ENCODE results near the gene FCMR.
A peak's percentile ranks its signal among the peaks of the same experiment; 100 is the strongest.

The FCMR gene

GRCh38 chr1:206951318-206952100 is 29.8 kb upstream of the FCMR start:
- no peak for DNase-seq (ENCODE audit: low read depth in 1 of 2, low spot score in 1 of 2)

- DNase-seq (ENCODE audit: low read depth in 1 of 2, low spot score in 1 of 2), result no peak
Measured at GRCh38 chr1:206949641-206950040, 27.9 kb upstream of the FCMR start.

GRCh38 chr1:206949208-206949607 is 27.5 kb upstream of the FCMR start:
- DNase-seq (ENCODE audit: low read depth in 1 of 2, low spot score in 1 of 2), result no peak

GRCh38 chr1:206947255-206947654 is 25.5 kb upstream of the FCMR start:
- DNase-seq (ENCODE audit: low read depth in 1 of 2, low spot score in 1 of 2), result no peak

- DNase-seq (ENCODE audit: low read depth in 1 of 2, low spot score in 1 of 2), result no peak
Measured at GRCh38 chr1:206946261-206946660, 24.5 kb upstream of the FCMR start, which contains the start of gene PIGR. TSS of gene PIGR (minus strand) at chr1:206946466. CDS start at chr1:206940531, 5,935 bp downstream.

GRCh38 chr1:206945779-206946178 is 24.0 kb upstream of the FCMR start:
- DNase-seq (ENCODE audit: low read depth in 1 of 2, low spot score in 1 of 2), result no peak

GRCh38 chr1:206944703-206945102 is 23.0 kb upstream of the FCMR start:
- DNase-seq (ENCODE audit: low read depth in 1 of 2, low spot score in 1 of 2), result no peak

- no peak for DNase-seq (ENCODE audit: low read depth in 1 of 2, low spot score in 1 of 2)
Measured at GRCh38 chr1:206941766-206942418, 20.2 kb upstream of the FCMR start.

GRCh38 chr1:206940588-206940936 is 18.8 kb upstream of the FCMR start:
- DNase-seq (ENCODE audit: low read depth in 1 of 2, low spot score in 1 of 2), result no peak

GRCh38 chr1:206939841-206940587 is 18.3 kb upstream of the FCMR start:
- DNase-seq (ENCODE audit: low read depth in 1 of 2, low spot score in 1 of 2), result no peak

- DNase-seq (ENCODE audit: low read depth in 1 of 2, low spot score in 1 of 2), result no peak
Measured at GRCh38 chr1:206939131-206939530, 17.4 kb upstream of the FCMR start.

- DNase-seq (ENCODE audit: low read depth in 1 of 2, low spot score in 1 of 2), result no peak
Measured at GRCh38 chr1:206937425-206937824, 15.7 kb upstream of the FCMR start.

GRCh38 chr1:206935491-206936067 is 13.8 kb upstream of the FCMR start:
- no peak for DNase-seq (ENCODE audit: low read depth in 1 of 2, low spot score in 1 of 2)

GRCh38 chr1:206933333-206933945 is 11.7 kb upstream of the FCMR start:
- peak; percentile 44 to 55 for DNase-seq (ENCODE audit: low read depth in 1 of 2, low spot score in 1 of 2)

- no peak for DNase-seq (ENCODE audit: low read depth in 1 of 2, low spot score in 1 of 2)
Measured at GRCh38 chr1:206932177-206932576, 10.4 kb upstream of the FCMR start.

- no peak for DNase-seq (ENCODE audit: low read depth in 1 of 2, low spot score in 1 of 2)
Measured at GRCh38 chr1:206931709-206932108, 10.0 kb upstream of the FCMR start.

GRCh38 chr1:206930210-206930798 is 8.6 kb upstream of the FCMR start:
- no peak for DNase-seq (ENCODE audit: low read depth in 1 of 2, low spot score in 1 of 2)

GRCh38 chr1:206929524-206929923 is 7.8 kb upstream of the FCMR start:
- no peak for DNase-seq (ENCODE audit: low read depth in 1 of 2, low spot score in 1 of 2)

GRCh38 chr1:206926286-206926685 is 4.5 kb upstream of the FCMR start:
- no peak for DNase-seq (ENCODE audit: low read depth in 1 of 2, low spot score in 1 of 2)

GRCh38 chr1:206925106-206925736 is 3.5 kb upstream of the FCMR start:
- DNase-seq (ENCODE audit: low read depth in 1 of 2, low spot score in 1 of 2), result no peak

Measured in stimulated activated CD4-positive, alpha-beta T cell treated with anti-CD3 and anti-CD28 coated beads, Interleukin-15, amount 100 ng/mL, for 1 hour (primary cell).